NCI-H2081 treated with DMSO at 0.1 percent for 48 hours (cell line): ENCODE results near the gene RECQL.
"Not testable (repeated sequence)": the region's sequence is repeated elsewhere in the genome, so short reads cannot be mapped to it uniquely, and the experiment has no call there.

ENCODE experiments used
- DNase-seq: peaks from one replicate; lab custom pipeline; 2025; lab: John Stamatoyannopoulos, UW

The RECQL gene

GRCh38 chr12:21502164-21502496 lies 695 bp upstream of the RECQL start:
- DNase-seq, result no peak

- no peak for DNase-seq
Observed at GRCh38 chr12:21500786-21501257, 613 bp downstream of the RECQL start.

- DNase-seq, result no peak
Observed at GRCh38 chr12:21499765-21500164, 1.7 kb downstream of the RECQL start.

GRCh38 chr12:21485998-21486397 lies 15.4 kb downstream of the RECQL start:
- DNase-seq, result no peak

GRCh38 chr12:21483531-21483930 lies 17.9 kb downstream of the RECQL start:
- peak; percentile 57 for DNase-seq

GRCh38 chr12:21478756-21479455 lies 22.5 kb downstream of the RECQL start:
- no peak for DNase-seq

GRCh38 chr12:21476949-21477348 lies 24.5 kb downstream of the RECQL start:
- DNase-seq, result no peak

GRCh38 chr12:21475552-21475951 lies 25.9 kb downstream of the RECQL start:
- DNase-seq, result no peak

GRCh38 chr12:21472197-21472823 lies 29.1 kb downstream of the RECQL start:
- DNase-seq, result no peak

GRCh38 chr12:21471294-21471693 lies 30.1 kb downstream of the RECQL start:
- DNase-seq, result no peak

GRCh38 chr12:21467334-21467733 lies 34.1 kb downstream of the RECQL start:
- DNase-seq, result not testable (repeated sequence)

- no peak for DNase-seq
Observed at GRCh38 chr12:21459474-21459873, 42.0 kb downstream of the RECQL start.

GRCh38 chr12:21456291-21456780 lies 45.1 kb downstream of the RECQL start:
- no peak for DNase-seq

GRCh38 chr12:21453312-21453852 lies 48.1 kb downstream of the RECQL start:
- DNase-seq, result no peak

GRCh38 chr12:21451529-21451928 lies 49.9 kb downstream of the RECQL start:
- no peak for DNase-seq

- DNase-seq, result no peak
Observed at GRCh38 chr12:21444193-21445146, 57.0 kb downstream of the RECQL start.

GRCh38 chr12:21439347-21439746 lies 62.1 kb downstream of the RECQL start:
- DNase-seq, result no peak

- DNase-seq, result no peak
Observed at GRCh38 chr12:21438643-21439042, 62.8 kb downstream of the RECQL start.

- DNase-seq, result no peak
Observed at GRCh38 chr12:21434699-21435098, 66.7 kb downstream of the RECQL start.

- DNase-seq, result no peak
Observed at GRCh38 chr12:21433525-21433924, 67.9 kb downstream of the RECQL start.

- DNase-seq, result no peak
Observed at GRCh38 chr12:21429994-21430393, 71.4 kb downstream of the RECQL start.

GRCh38 chr12:21428241-21428640 lies 73.2 kb downstream of the RECQL start:
- no peak for DNase-seq
